HG02759 (cell line): ENCODE measurements around the gene NUMA1.

Experiments used
- ATAC-seq: cut with Tn5 transposase; IDR thresholded peaks from one replicate; pipeline ENCODE4 v1.9.1; 2021; ENCODE audit warnings: mild to moderate bottlenecking, moderate library complexity; ENCODE audit not compliant: unreplicated experiment

The NUMA1 gene

GRCh38 chr11:71977090-71977489 lies 103.3 kb downstream of the NUMA1 start:
- no peak for ATAC-seq

- ATAC-seq: no peak
These were observed 103.8 kb downstream of the NUMA1 start for GRCh38 chr11:71976551-71976950.

GRCh38 chr11:71971680-71972079 lies 108.7 kb downstream of the NUMA1 start:
- ATAC-seq: no peak

DNA sequence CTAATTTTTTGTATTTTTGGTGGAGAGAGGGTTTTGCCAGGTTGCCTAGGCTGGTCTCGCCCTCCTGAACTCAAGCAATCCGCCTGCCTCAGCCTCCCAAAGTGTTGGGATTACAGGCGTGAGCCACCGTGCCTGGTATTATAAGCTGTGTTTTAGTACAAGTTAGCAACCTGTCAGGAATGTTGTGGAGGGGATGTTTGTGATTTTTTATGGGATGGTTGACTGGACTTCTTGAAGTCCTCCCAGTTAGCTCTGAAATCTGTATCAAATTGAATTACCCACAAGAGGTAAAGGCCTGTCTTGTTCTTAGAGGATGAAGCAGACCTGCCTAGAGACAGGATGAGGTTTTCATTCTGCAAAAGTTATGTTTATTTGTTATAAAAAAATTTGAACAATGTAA lies 115.7 kb downstream of the NUMA1 start:
- ATAC-seq: no peak

DNA sequence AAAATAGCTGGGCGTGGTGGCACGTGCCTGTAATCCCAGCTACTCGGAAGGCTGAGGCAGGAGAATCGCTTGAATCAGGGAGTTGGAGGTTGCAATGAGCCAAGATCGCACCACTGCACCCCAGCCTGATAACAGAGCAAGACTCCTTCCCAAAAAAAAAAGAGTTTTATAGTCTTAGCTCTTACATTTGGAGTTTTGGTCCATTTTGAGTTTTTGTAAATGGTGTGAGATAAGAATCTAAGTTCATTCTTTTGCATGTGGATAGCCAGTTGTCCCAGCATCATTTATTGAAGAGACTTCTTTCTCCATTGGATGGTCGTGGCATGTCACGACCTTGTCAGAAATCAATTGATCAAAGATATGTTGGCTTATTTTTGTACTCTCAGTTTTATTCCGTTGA lies 116.9 kb downstream of the NUMA1 start:
- no peak for ATAC-seq

GRCh38 chr11:71962428-71963038 lies 117.8 kb downstream of the NUMA1 start:
- peak; percentile 63 for ATAC-seq

DNA sequence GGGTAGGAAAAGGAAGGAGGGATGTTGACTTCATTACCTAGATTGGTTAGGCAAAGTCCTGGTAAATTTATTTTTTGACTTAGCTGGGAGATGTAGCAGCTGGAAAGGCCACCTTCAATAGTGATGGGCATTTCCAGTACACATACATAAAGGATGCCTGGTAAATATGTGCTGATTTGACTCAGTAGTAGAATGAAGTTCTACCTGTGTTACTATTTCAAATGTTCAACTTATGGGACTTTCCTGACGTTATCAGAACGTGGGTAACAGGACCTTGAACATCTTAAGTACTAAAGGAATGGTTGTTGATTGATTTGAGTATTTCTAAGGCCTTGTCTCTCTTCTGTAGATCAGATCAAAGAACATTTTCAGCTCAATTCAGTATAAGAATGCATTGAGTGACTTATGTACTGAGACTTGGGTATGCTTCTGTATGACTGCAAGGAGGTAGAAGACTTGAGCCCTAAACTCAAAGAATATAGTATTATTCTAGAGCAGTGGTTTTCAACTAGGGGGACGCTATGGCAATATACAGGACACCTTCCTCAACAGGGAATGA lies 124.4 kb downstream of the NUMA1 start:
- no peak for ATAC-seq
